HFF-Myc (cell line): Measurements from ENCODE around the gene USP46.

Experiments
- DNase-seq: peaks from one replicate; pipeline ENCODE4 v3.0.0-alpha.2; 2011; ENCODE audit warnings: low read depth; ENCODE audit errors: extremely low read depth
- H3K4me3 ChIP-seq: replicated peaks from 2 replicates; pipeline ENCODE4 v1.5.1; 2011; ENCODE audit warnings: low read depth, mild to moderate bottlenecking, control low read depth, low read length
- CTCF ChIP-seq: IDR thresholded peaks from 2 replicates; pipeline ENCODE4 v1.5.1; 2012; ENCODE audit warnings: mild to moderate bottlenecking, low read depth, low read length, control low read depth; ENCODE audit errors: missing control alignments

Gene USP46

GRCh38 chr4:52606726-52607125 is 52.4 kb downstream of the USP46 start:
- no peak for TF ChIP-seq CTCF
- DNase-seq: no peak
- no peak overlapping the region for H3K4me3 ChIP-seq

- no peak for DNase-seq
- H3K4me3 ChIP-seq: no peak overlapping the region
- TF ChIP-seq CTCF: no peak
These were observed 53.1 kb downstream of the USP46 start for GRCh38 chr4:52606040-52606439.

- H3K4me3 ChIP-seq: no peak overlapping the region
- no peak for DNase-seq
- TF ChIP-seq CTCF: no peak
These were observed 54.9 kb downstream of the USP46 start for GRCh38 chr4:52604215-52604614.

- no peak overlapping the region for H3K4me3 ChIP-seq
- no peak for DNase-seq
- no peak for TF ChIP-seq CTCF
These were observed 58.8 kb downstream of the USP46 start for GRCh38 chr4:52600275-52600674.

GRCh38 chr4:52595001-52595400 is 64.1 kb downstream of the USP46 start:
- H3K4me3 ChIP-seq: no peak overlapping the region
- no peak for TF ChIP-seq CTCF
- DNase-seq: no peak

GRCh38 chr4:52592287-52592686 is 66.8 kb downstream of the USP46 start:
- DNase-seq: no peak
- TF ChIP-seq CTCF: no peak
- H3K4me3 ChIP-seq: no peak overlapping the region
